CD8-positive, alpha-beta memory T cell (primary cell): Measurements from ENCODE around the gene ARHGAP26. TPM values are rescaled to one million over a fixed set of nuclear protein-coding genes. Genes with fewer than 3 reads are reported as not detected.

Experiments
- CTCF ChIA-PET: fragments of 350-600 bp; sonication (Branson Sonifier 250); formaldehyde crosslinking; loops from one replicate; lab custom pipeline; 2021; ENCODE audit warnings: antibody characterized with exemption; lab: Charles Lee
- POLR2A ChIA-PET: fragments of 350-600 bp; sonication (Branson Sonifier 250); formaldehyde crosslinking; loops from one replicate; lab custom pipeline; 2021; ENCODE audit warnings: antibody characterized with exemption; lab: Charles Lee
- DNase-seq, 5 donors: peaks; one replicate each; pipeline versions ENCODE4 v3.0.0 to v3.0.0-alpha.2; 2020 to 2022; ENCODE audit warnings: mixed read lengths in 1 of 5
- H3K27ac ChIP-seq: one replicate; pipeline ENCODE4 v1.7.0; 2013; ENCODE audit warnings: low read depth, mild to moderate bottlenecking, low read length, moderate library complexity
- H3K27me3 ChIP-seq: 2 replicates; pipeline ENCODE4 v1.7.0; 2013; ENCODE audit warnings: low read length, mild to moderate bottlenecking; ENCODE audit not compliant: insufficient read depth, poor library complexity, severe bottlenecking
- H3K36me3 ChIP-seq: 2 replicates; pipeline ENCODE4 v1.7.0; 2013; ENCODE audit warnings: mild to moderate bottlenecking, low read length, moderate library complexity; ENCODE audit not compliant: insufficient read depth
- H3K4me1 ChIP-seq: 2 replicates; pipeline ENCODE4 v1.7.0; 2013; ENCODE audit warnings: mild to moderate bottlenecking, low read length, moderate library complexity; ENCODE audit not compliant: insufficient read depth
- H3K4me3 ChIP-seq: 2 replicates; pipeline ENCODE4 v1.7.0; 2013; ENCODE audit warnings: mild to moderate bottlenecking, low read length
- H3K9me3 ChIP-seq: 2 replicates; pipeline ENCODE4 v1.7.0; 2013; ENCODE audit warnings: mild to moderate bottlenecking, low read length
- H3K27ac Mint-ChIP-seq, 8 donors: one replicate each; pipeline ENCODE4 v1.8.0; 2020 to 2021; ENCODE audit warnings: mixed read lengths in 8 of 8, mild to moderate bottlenecking in 6 of 8, inconsistent platforms in 3 of 8, moderate library complexity in 3 of 8
- H3K27me3 Mint-ChIP-seq, 2 donors: one replicate each; pipeline ENCODE4 v1.8.0; 2020 to 2021; ENCODE audit warnings: mixed read lengths in 2 of 2, mild to moderate bottlenecking in 1 of 2, moderate library complexity in 1 of 2
- H3K36me3 Mint-ChIP-seq, 3 donors: one replicate each; pipeline ENCODE4 v1.8.0; 2020 to 2021; ENCODE audit warnings: mixed read lengths in 3 of 3, inconsistent platforms in 1 of 3, mild to moderate bottlenecking in 1 of 3
- H3K4me1 Mint-ChIP-seq, 3 donors: one replicate each; pipeline ENCODE4 v1.8.0; 2020 to 2021; ENCODE audit warnings: mixed read lengths in 3 of 3, inconsistent platforms in 1 of 3, mild to moderate bottlenecking in 1 of 3
- H3K4me3 Mint-ChIP-seq, 7 donors: one replicate each; pipeline ENCODE4 v1.8.0; 2020 to 2021; ENCODE audit warnings: mixed read lengths in 7 of 7, mild to moderate bottlenecking in 6 of 7, moderate library complexity in 4 of 7, inconsistent platforms in 2 of 7
- H3K9me3 Mint-ChIP-seq, 5 donors: one replicate each; pipeline ENCODE4 v1.8.0; 2020 to 2022; ENCODE audit warnings: mixed read lengths in 5 of 5, mild to moderate bottlenecking in 3 of 5, moderate library complexity in 2 of 5, inconsistent platforms in 1 of 5
- polyA plus RNA-seq: library from polyadenylated mRNA; unstranded; fragments of 300-500 nt; fragmentation: Illumina TruSeq; gene quantifications from one replicate; pipeline ENCODE4 v1.2.3, GENCODE V29; 2021
- total RNA-seq, 2 experiments: library from RNA; stranded (reverse); gene quantifications; one replicate each; pipeline ENCODE4 v1.2.3, GENCODE V29; 2021

The ARHGAP26 gene
- total and polyA plus RNA-seq, 3 experiments from 2014 or later, result 16.7 to 37.1 (median 19.7) TPM

GRCh38 chr5:142792012-142792864, 22.1 kb downstream of the ARHGAP26 start:
- H3K27ac Mint-ChIP-seq, result peak overlapping the region in 6 of 8 donors; percentile 15 to 82 (median 66)
- peaks cover 0 to 11% (median 10%) of the 10 kb centered on the region in 3 donors for H3K36me3 Mint-ChIP-seq
- Histone ChIP-seq H3K9me3 (no peaks in the 10 kb centered on the region), H3K36me3 (no peaks in the 10 kb centered on the region), H3K4me3 (no peak overlapping the region), H3K4me1 (peaks cover 30% of the 10 kb centered on the region), H3K27me3 (no peaks in the 10 kb centered on the region), H3K27ac (no peak overlapping the region)
- DNase-seq, result no peak
- no peak overlapping the region for H3K4me3 Mint-ChIP-seq
- CTCF ChIA-PET, result interaction anchor here (1.2 kb wide), 1 partner anchor 22 kb away, joined by 3 read pairs; no protein-coding TSS in a partner anchor
- no peaks in the 10 kb centered on the region for H3K9me3 Mint-ChIP-seq
- no peaks in the 10 kb centered on the region for H3K27me3 Mint-ChIP-seq
- POLR2A ChIA-PET, result interaction anchor here (0.6 kb wide), 1 partner anchor 934 kb away, joined by 3 read pairs; no protein-coding TSS in a partner anchor
- H3K4me1 Mint-ChIP-seq, result peaks cover 88 to 97% (median 89%) of the 10 kb centered on the region in 3 donors

GRCh38 chr5:142792865-142793232, 22.7 kb downstream of the ARHGAP26 start:
- CTCF ChIA-PET, result interaction anchor here (1.1 to 1.2 kb wide), 2 partner anchors 22 to 74 kb away, joined by 3 to 5 read pairs; no protein-coding TSS in a partner anchor

GRCh38 chr5:142794537-142794936, 24.4 kb downstream of the ARHGAP26 start:
- ChIA-PET CTCF (no interaction called here), POLR2A (no interaction called here)
- Histone ChIP-seq H3K4me3 (no peak overlapping the region), H3K27me3 (no peaks in the 10 kb centered on the region), H3K9me3 (no peaks in the 10 kb centered on the region), H3K36me3 (no peaks in the 10 kb centered on the region), H3K27ac (no peak overlapping the region), H3K4me1 (peaks cover 45% of the 10 kb centered on the region)
- H3K4me3 Mint-ChIP-seq, result peak overlapping the region in 1 of 7 donors; percentile 40
- H3K36me3 Mint-ChIP-seq, result peaks cover 0 to 11% (median 10%) of the 10 kb centered on the region in 3 donors
- no peaks in the 10 kb centered on the region for H3K27me3 Mint-ChIP-seq
- H3K4me1 Mint-ChIP-seq, result peaks cover 89 to 97% (median 91%) of the 10 kb centered on the region in 3 donors
- no peaks in the 10 kb centered on the region for H3K9me3 Mint-ChIP-seq
- no peak for DNase-seq
- H3K27ac Mint-ChIP-seq, result peak overlapping the region in 6 of 8 donors; percentile 21 to 98 (median 32)

More at GRCh38 chr5:142792865-142793232, 22.7 kb downstream of the ARHGAP26 start:
- no peak overlapping the region for H3K4me3 ChIP-seq
- no peaks in the 10 kb centered on the region for H3K9me3 Mint-ChIP-seq
- H3K4me1 ChIP-seq, result peaks cover 31% of the 10 kb centered on the region
- H3K36me3 Mint-ChIP-seq, result peaks cover 0 to 11% (median 10%) of the 10 kb centered on the region in 3 donors
- H3K27ac Mint-ChIP-seq, result peak overlapping the region in 4 of 8 donors; percentile 23 to 70 (median 48)
- no peak overlapping the region for H3K4me3 Mint-ChIP-seq
- H3K36me3 ChIP-seq, result no peaks in the 10 kb centered on the region
- H3K27ac ChIP-seq, result no peak overlapping the region
- no peaks in the 10 kb centered on the region for H3K27me3 ChIP-seq
- peaks cover 88 to 97% (median 89%) of the 10 kb centered on the region in 3 donors for H3K4me1 Mint-ChIP-seq
- no peaks in the 10 kb centered on the region for H3K9me3 ChIP-seq
- no peaks in the 10 kb centered on the region for H3K27me3 Mint-ChIP-seq
- POLR2A ChIA-PET, result no interaction called here
- no peak for DNase-seq

- peaks cover 89 to 97% (median 91%) of the 10 kb centered on the region in 3 donors for H3K4me1 Mint-ChIP-seq
- H3K4me1 ChIP-seq, result peaks cover 52% of the 10 kb centered on the region
- CTCF ChIA-PET, result no interaction called here
- H3K36me3 ChIP-seq, result no peaks in the 10 kb centered on the region
- H3K4me3 Mint-ChIP-seq, result peak overlapping the region in 4 of 7 donors; percentile 4 to 44 (median 29)
- POLR2A ChIA-PET, result no interaction called here
- no peaks in the 10 kb centered on the region for H3K27me3 ChIP-seq
- peaks cover 0 to 1% of the 10 kb centered on the region in 2 donors for H3K27me3 Mint-ChIP-seq
- H3K9me3 Mint-ChIP-seq, result no peaks in the 10 kb centered on the region
- H3K4me3 ChIP-seq, result no peak overlapping the region
- peak overlapping the region; percentile 69 to 98 (median 87) for H3K27ac Mint-ChIP-seq
- peaks cover 0 to 10% (median 8%) of the 10 kb centered on the region in 3 donors for H3K36me3 Mint-ChIP-seq
- no peaks in the 10 kb centered on the region for H3K9me3 ChIP-seq
- no peak for DNase-seq
- no peak overlapping the region for H3K27ac ChIP-seq
Observed at GRCh38 chr5:142795251-142795650, 25.1 kb downstream of the ARHGAP26 start.

GRCh38 chr5:142796492-142797109, 26.4 kb downstream of the ARHGAP26 start:
- H3K9me3 Mint-ChIP-seq, result no peaks in the 10 kb centered on the region
- peaks cover 90 to 97% (median 91%) of the 10 kb centered on the region in 3 donors for H3K4me1 Mint-ChIP-seq
- H3K36me3 Mint-ChIP-seq, result peaks cover 0 to 4% (median 4%) of the 10 kb centered on the region in 3 donors
- peaks cover 0 to 2% of the 10 kb centered on the region in 2 donors for H3K27me3 Mint-ChIP-seq
- Histone ChIP-seq H3K9me3 (no peaks in the 10 kb centered on the region), H3K27me3 (no peaks in the 10 kb centered on the region), H3K27ac (no peak overlapping the region), H3K36me3 (no peaks in the 10 kb centered on the region), H3K4me3 (no peak overlapping the region), H3K4me1 (peaks cover 66% of the 10 kb centered on the region)
- DNase-seq, result no peak
- H3K27ac Mint-ChIP-seq, result peak overlapping the region; percentile 79 to 98 (median 92)
- POLR2A ChIA-PET, result interaction anchor here (0.5 to 4.8 kb wide), 5 partner anchors 10 to 48 kb away, joined by 3 to 40 read pairs (median 15); partner anchors contain the start of gene ARHGAP26
- H3K4me3 Mint-ChIP-seq, result peak overlapping the region in 2 of 7 donors; percentile 72 to 81
- CTCF ChIA-PET, result interaction anchor here (1.1 to 5.4 kb wide), 6 partner anchors 10 to 83 kb away, joined by 3 to 55 read pairs (median 9); partner anchors contain the start of gene ARHGAP26

- no peaks in the 10 kb centered on the region for H3K27me3 ChIP-seq
- peaks cover 0 to 4% (median 3%) of the 10 kb centered on the region in 3 donors for H3K36me3 Mint-ChIP-seq
- peak overlapping the region; percentile 71 to 98 (median 92) for H3K27ac Mint-ChIP-seq
- H3K9me3 Mint-ChIP-seq, result no peaks in the 10 kb centered on the region
- no peaks in the 10 kb centered on the region for H3K36me3 ChIP-seq
- H3K4me3 Mint-ChIP-seq, result peak overlapping the region in 6 of 7 donors; percentile 69 to 81 (median 76)
- H3K9me3 ChIP-seq, result no peaks in the 10 kb centered on the region
- no peak overlapping the region for H3K4me3 ChIP-seq
- peaks cover 0 to 2% of the 10 kb centered on the region in 2 donors for H3K27me3 Mint-ChIP-seq
- H3K27ac ChIP-seq, result no peak overlapping the region
- ChIA-PET POLR2A (interaction anchor here (2.7 to 4.8 kb wide), 3 partner anchors 11 to 27 kb away, joined by 15 to 40 read pairs (median 39); partner anchors contain the start of gene ARHGAP26), CTCF (interaction anchor here (1.1 to 5.4 kb wide), 9 partner anchors 11 to 84 kb away, joined by 3 to 55 read pairs (median 7); partner anchors contain the start of gene ARHGAP26)
- DNase-seq, result peak in 2 of 5 donors; percentile 17 to 19
- peaks cover 69% of the 10 kb centered on the region for H3K4me1 ChIP-seq
- peaks cover 92 to 97% (median 93%) of the 10 kb centered on the region in 3 donors for H3K4me1 Mint-ChIP-seq
Observed at GRCh38 chr5:142797420-142797819, 27.2 kb downstream of the ARHGAP26 start.

- peaks cover 0 to 2% of the 10 kb centered on the region in 2 donors for H3K27me3 Mint-ChIP-seq
- POLR2A ChIA-PET, result interaction anchor here (2.7 to 4.8 kb wide), 3 partner anchors 12 to 27 kb away, joined by 15 to 40 read pairs (median 39); partner anchors contain the start of gene ARHGAP26
- CTCF ChIA-PET, result interaction anchor here (1.0 to 5.4 kb wide), 14 partner anchors 11 to 85 kb away, joined by 3 to 55 read pairs (median 6); partner anchors contain the start of gene ARHGAP26
- H3K4me3 Mint-ChIP-seq, result peak overlapping the region; percentile 45 to 81 (median 75)
- no peaks in the 10 kb centered on the region for H3K9me3 Mint-ChIP-seq
- peaks cover 87 to 96% (median 93%) of the 10 kb centered on the region in 3 donors for H3K4me1 Mint-ChIP-seq
- no peak overlapping the region for H3K27ac ChIP-seq
- peak in 3 of 5 donors; percentile 57 to 64 (median 59) for DNase-seq
- no peaks in the 10 kb centered on the region for H3K9me3 ChIP-seq
- H3K27me3 ChIP-seq, result no peaks in the 10 kb centered on the region
- H3K4me1 ChIP-seq, result peaks cover 69% of the 10 kb centered on the region
- peaks cover 0 to 3% (median 0%) of the 10 kb centered on the region in 3 donors for H3K36me3 Mint-ChIP-seq
- peak overlapping the region; percentile 71 to 98 (median 94) for H3K27ac Mint-ChIP-seq
- peak overlapping the region; percentile 30 for H3K4me3 ChIP-seq
- H3K36me3 ChIP-seq, result no peaks in the 10 kb centered on the region
Observed at GRCh38 chr5:142798099-142798770, 28.1 kb downstream of the ARHGAP26 start.
